Activated CD4-positive, alpha-beta T cell treated with anti-CD3 and anti-CD28 coated beads for 48 hours (primary cell): ENCODE results near the gene PPP4R3C.
"Not testable (repeated sequence)": the region's sequence is repeated elsewhere in the genome, so short reads cannot be mapped to it uniquely, and the experiment has no call there.

ENCODE experiments used
- DNase-seq: peaks from one replicate; pipeline ENCODE4 v3.0.0-alpha.2; 2020

The PPP4R3C gene

GRCh38 chrX:27463187-27463586 is at the start of gene PPP4R3C:
PPP4R3C (minus strand) TSS chrX:27463341; CDS start chrX:27463296, 45 bp downstream.
- DNase-seq = no peak

DNA sequence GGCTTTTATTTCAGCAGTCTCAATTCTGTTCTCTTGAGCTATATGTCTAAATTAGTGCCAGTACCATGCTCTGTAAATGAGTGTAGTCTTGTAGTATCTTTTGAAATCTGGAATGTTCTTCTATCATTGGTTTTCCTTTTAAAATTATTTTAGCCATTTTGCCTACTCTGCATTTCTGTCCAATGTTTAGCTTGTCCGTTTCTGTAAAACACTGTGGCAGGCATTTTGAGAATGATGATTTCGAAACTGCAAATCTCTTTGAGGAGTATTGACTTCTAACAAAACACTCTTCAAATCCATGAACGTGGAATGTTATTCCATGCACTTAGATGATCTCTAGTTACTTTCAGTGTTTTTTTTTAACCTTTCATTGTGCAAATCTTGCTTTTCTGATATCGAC is 28.3 kb upstream of the PPP4R3C start:
- no peak for DNase-seq

DNA sequence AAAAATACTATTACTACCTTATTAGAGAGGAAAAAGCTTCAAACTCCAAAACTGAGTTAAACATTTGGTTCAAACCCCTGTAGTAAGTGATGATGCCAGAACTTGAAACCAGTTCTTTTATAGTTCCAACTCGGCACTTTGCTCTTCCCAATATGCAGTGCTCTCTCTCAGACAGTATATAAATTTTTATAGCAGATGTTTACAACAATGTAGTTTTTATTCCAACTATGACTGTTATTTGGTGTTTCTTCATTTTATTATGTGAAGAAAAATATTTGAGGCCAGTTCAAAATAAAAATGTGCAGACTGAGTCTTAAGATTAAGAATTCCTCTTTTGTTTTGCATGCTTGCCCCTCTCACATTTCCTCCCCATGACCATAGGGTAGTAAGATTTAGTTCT is 2.9 kb upstream of the PPP4R3C start:
- DNase-seq = no peak

DNA sequence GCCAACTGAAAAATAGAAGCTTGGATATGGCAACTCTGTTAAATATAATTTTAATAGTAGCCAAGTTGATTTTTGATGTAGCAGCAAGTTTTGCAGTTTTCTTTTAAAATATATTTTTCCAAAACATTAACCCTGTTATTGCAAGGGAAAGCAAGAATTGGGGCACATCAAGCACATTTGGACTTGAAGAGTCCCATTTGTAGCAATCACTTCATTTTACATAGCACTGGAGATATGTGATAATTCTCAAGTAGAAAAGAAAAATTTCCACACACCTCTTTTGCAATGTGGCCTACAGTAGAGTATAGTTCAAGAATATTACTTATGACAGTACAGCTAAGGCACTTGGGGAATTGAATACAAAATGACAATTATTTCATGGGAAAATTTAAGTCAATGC is 1.9 kb upstream of the PPP4R3C start:
- no peak for DNase-seq

DNA sequence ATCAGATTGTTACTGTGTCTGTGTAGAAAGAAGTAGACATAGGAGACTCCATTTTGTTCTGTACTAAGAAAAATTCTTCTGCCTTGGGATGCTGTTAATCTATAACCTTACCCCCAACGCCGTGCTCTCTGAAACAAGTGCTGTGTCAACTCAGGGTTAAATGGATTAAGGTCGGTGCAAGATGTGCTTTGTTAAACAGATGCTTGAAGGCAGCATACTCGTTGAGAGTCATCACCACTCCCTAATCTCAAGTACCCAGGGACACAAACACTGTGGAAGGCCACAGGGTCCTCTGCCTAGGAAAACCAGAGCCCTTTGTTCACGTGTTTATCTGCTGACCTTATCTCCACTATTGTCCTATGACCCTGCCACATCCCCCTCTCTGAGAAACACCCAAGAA is 4.0 kb downstream of the PPP4R3C start:
- DNase-seq = not testable (repeated sequence)

DNA sequence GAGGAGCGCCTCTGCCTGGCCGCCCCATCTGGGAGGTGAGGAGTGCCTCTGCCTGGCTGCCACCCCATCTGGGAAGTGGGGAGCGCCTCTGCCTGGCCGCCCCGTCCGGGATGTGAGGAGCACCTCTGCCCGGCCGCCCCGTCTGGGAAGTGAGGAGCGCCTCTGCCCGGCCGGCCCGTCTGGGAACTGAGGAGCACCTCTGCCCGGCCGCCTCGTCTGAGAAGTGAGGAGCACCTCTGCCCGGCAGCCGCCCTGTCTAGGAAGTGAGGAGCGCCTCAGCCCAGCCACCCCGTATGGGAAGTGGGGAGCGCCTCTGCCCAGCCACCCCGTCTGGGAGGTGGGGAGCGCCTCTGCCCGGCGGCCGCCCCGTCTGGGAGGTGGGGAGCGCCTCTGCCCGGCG is 4.6 kb downstream of the PPP4R3C start:
- DNase-seq = not testable (repeated sequence)

GRCh38 chrX:27451324-27451723 is 11.8 kb downstream of the PPP4R3C start:
- no peak for DNase-seq

GRCh38 chrX:27446423-27446822 is 16.7 kb downstream of the PPP4R3C start:
- DNase-seq = no peak

GRCh38 chrX:27445438-27445837 is 17.7 kb downstream of the PPP4R3C start:
- DNase-seq = no peak

GRCh38 chrX:27444093-27444908 is 18.8 kb downstream of the PPP4R3C start:
- no peak for DNase-seq

DNA sequence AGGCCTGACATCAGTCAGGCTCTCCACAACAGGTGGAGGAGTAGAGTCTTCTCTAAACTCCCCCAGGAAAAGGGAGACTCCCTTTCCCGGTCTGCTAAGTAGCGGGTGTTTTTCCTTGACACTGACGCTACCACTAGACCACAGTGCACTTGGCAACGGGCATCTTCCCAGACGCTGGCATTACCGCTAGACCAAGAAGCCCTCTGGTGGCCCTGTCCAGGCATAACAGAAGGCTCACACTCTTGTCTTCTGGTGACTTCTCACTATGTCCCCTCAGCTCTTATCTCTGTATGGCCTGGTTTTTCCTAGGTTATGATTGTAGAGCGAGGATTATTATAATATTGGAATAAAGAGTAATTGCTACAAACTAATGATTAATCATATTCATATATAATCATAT is 20.7 kb downstream of the PPP4R3C start:
- not testable (repeated sequence) for DNase-seq

DNA sequence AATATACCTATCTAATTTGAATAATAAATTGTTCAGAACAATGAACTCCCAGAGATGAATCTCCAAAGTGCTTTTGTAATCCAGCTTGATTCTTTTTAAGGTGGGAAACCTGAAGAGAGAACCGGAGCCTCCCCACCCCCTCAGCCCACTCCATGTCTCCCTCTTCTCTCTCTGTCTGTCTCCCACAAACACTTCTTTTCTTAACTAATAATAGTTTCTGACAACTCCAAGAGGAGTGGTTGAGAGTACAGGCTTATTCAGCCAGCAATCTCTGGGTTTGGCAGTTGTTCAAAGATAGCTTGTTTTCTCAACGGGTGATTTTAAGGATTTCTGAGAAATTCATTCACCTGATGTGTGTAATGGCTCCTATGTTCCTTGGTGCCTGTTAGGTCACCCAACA is 23.4 kb downstream of the PPP4R3C start:
- DNase-seq = no peak

DNA sequence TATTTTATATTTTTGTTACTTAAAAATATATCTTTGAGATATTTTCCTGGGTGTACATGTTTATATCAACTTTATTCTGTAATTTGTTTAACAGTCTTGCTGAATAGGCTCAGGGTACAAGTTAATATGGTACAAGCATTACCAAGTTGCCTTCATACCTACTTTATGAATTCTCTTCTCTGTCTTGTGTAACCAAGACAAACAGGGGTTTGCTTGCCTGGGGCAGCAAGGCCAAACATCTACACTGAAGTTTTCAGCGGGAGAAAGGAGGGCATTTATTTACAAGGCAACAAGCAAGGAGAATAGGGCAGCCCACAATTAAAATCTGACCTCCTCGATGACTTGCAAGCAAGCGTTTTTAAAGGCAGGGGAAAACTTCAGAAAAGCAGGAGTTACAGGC is 24.2 kb downstream of the PPP4R3C start:
- no peak for DNase-seq

- DNase-seq = no peak
Measured at GRCh38 chrX:27435031-27435430, 28.1 kb downstream of the PPP4R3C start.
